Smooth muscle cell (in vitro differentiated cells): ENCODE measurements around the gene SERPINB1. TPM values are rescaled to one million over a fixed set of nuclear protein-coding genes. Genes with fewer than 3 reads are reported as not detected.

Source experiments
- DNase-seq: peaks from one replicate; lab custom pipeline; 2025; ENCODE audit not compliant: unreplicated experiment; lab: John Stamatoyannopoulos, UW
- H2AFZ ChIP-seq: fragments of 200-600 bp; sonication (generic); 2 replicates; pipeline ENCODE4 v1.6.0; 2016; ENCODE audit warnings: antibody characterized with exemption, low read depth, mild to moderate bottlenecking
- H3F3A ChIP-seq: fragments of 200-600 bp; sonication (generic); 2 replicates; pipeline ENCODE4 v1.6.0; 2017; ENCODE audit warnings: antibody characterized with exemption, low read depth
- H3K27ac ChIP-seq: fragments of 200-600 bp; sonication (generic); 2 replicates; pipeline ENCODE4 v1.5.1; 2016; ENCODE audit warnings: low read depth, mild to moderate bottlenecking
- H3K27me3 ChIP-seq: fragments of 200-600 bp; sonication (generic); 2 replicates; pipeline ENCODE4 v1.6.1; 2016; ENCODE audit warnings: low read depth, mild to moderate bottlenecking
- H3K36me3 ChIP-seq: fragments of 200-600 bp; sonication (generic); 2 replicates; pipeline ENCODE4 v1.5.1; 2016; ENCODE audit warnings: low read depth
- H3K4me1 ChIP-seq: fragments of 200-600 bp; sonication (generic); 2 replicates; pipeline ENCODE4 v1.5.1; 2016; ENCODE audit warnings: low read depth
- H3K4me2 ChIP-seq: fragments of 200-600 bp; sonication (generic); 2 replicates; pipeline ENCODE4 v1.6.0; 2016; ENCODE audit warnings: mild to moderate bottlenecking
- H3K4me3 ChIP-seq: fragments of 200-600 bp; sonication (generic); 2 replicates; pipeline ENCODE4 v1.5.1; 2016; ENCODE audit warnings: mild to moderate bottlenecking
- H3K79me2 ChIP-seq: fragments of 200-600 bp; sonication (generic); 2 replicates; pipeline ENCODE4 v1.6.0; 2016; ENCODE audit warnings: low read depth, mild to moderate bottlenecking
- H3K9ac ChIP-seq: fragments of 200-600 bp; sonication (generic); 2 replicates; pipeline ENCODE4 v1.6.0; 2016; ENCODE audit warnings: low read depth
- H3K9me3 ChIP-seq: fragments of 200-600 bp; sonication (generic); replicated peaks from 2 replicates; pipeline ENCODE4 v1.5.1; 2016; ENCODE audit warnings: low read depth
- H4K20me1 ChIP-seq: fragments of 200-600 bp; sonication (generic); 2 replicates; pipeline ENCODE4 v1.6.0; 2016; ENCODE audit warnings: low read depth
- WGBS: methylation state at CpG from one replicate; pipeline ENCODE4 v1.1.7; 2016; ENCODE audit warnings: low lambda C conversion rate; 5-methylcytosine and 5-hydroxymethylcytosine counted together
- polyA plus RNA-seq: library from polyadenylated mRNA; unstranded; fragments of >200 nt; fragmentation: Nextera tagmentation; extraction: Ambion mirVana; gene quantifications from 2 replicates; pipeline ENCODE4 v1.2.1, GENCODE V29; 2016
- total RNA-seq: library from RNA; depleted of rRNA; stranded (reverse); fragments of >200 nt; gene quantifications from 2 replicates; pipeline ENCODE4 v1.2.3, GENCODE V29; 2014
- TF ChIP-seq, protein P1 (sequence below): fragments of 200-600 bp; sonication (generic); IDR thresholded peaks from 2 replicates; pipeline ENCODE4 v1.5.1; 2017; ENCODE audit warnings: borderline replicate concordance, mild to moderate bottlenecking, antibody characterized with exemption; ENCODE audit not compliant: insufficient read depth, poor library complexity, severe bottlenecking

The SERPINB1 gene
- total and polyA plus RNA-seq, 2 experiments from 2014 or later = 10.5 to 17.7 TPM

DNA sequence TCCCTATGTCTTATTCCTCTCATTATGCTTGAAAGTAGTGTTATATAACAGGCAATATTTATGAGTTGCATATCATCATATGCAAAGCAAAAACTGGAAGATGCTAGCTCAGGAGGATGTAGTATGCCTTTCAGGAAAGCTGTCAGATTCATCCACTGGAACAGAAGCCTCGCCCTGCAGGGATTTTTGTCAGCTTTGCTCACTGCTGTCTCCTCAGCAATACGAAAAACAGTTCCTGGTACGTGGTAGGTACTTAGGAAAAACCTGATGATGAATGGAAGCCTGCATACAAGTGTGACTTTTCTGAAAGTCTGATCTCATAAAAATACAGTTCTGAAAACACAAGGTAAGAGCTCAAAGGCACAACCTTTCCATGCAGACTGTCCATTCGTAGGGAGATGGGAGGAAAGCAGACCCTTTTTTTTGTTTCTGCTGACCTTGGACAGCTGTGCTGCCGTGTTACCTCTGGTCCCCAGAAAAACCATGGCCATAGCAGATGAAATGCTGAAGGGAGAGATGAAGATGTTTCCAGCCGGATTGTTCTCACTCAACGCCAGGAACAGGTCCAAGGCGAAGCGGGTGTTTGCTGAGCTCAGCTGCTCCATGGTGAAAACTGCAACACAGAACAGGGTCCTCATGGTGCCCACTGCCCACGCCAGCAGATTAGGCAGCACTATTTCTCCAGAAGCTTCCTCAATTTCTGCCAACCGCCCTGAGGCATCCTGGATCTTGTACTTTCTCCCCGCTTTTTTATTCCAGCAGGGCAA is 1.5 kb downstream of the SERPINB1 start:
- no peaks in the 10 kb centered on the region for H3K9me3 ChIP-seq
- peaks cover 3% of the 10 kb centered on the region for H3K79me2 ChIP-seq
- peaks cover 3% of the 10 kb centered on the region for H3K36me3 ChIP-seq
- 82% methylated on average over 12 of the region's 12 CpGs for WGBS
- DNase-seq = no peak
- TF ChIP-seq, protein P1, sequence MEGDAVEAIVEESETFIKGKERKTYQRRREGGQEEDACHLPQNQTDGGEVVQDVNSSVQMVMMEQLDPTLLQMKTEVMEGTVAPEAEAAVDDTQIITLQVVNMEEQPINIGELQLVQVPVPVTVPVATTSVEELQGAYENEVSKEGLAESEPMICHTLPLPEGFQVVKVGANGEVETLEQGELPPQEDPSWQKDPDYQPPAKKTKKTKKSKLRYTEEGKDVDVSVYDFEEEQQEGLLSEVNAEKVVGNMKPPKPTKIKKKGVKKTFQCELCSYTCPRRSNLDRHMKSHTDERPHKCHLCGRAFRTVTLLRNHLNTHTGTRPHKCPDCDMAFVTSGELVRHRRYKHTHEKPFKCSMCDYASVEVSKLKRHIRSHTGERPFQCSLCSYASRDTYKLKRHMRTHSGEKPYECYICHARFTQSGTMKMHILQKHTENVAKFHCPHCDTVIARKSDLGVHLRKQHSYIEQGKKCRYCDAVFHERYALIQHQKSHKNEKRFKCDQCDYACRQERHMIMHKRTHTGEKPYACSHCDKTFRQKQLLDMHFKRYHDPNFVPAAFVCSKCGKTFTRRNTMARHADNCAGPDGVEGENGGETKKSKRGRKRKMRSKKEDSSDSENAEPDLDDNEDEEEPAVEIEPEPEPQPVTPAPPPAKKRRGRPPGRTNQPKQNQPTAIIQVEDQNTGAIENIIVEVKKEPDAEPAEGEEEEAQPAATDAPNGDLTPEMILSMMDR = no peak
- H3K4me1 ChIP-seq = peaks cover 17% of the 10 kb centered on the region
- H3K27me3 ChIP-seq = no peaks in the 10 kb centered on the region
- H3F3A ChIP-seq = peaks cover 16% of the 10 kb centered on the region
- peak overlapping the region; percentile 86 for H3K4me2 ChIP-seq
- peak overlapping the region; percentile 48 for H3K4me3 ChIP-seq
- no peaks in the 10 kb centered on the region for H4K20me1 ChIP-seq
- H3K9ac ChIP-seq = no peak overlapping the region
- H2AFZ ChIP-seq = no peak overlapping the region
- H3K27ac ChIP-seq = peak overlapping the region; percentile 87

DNA sequence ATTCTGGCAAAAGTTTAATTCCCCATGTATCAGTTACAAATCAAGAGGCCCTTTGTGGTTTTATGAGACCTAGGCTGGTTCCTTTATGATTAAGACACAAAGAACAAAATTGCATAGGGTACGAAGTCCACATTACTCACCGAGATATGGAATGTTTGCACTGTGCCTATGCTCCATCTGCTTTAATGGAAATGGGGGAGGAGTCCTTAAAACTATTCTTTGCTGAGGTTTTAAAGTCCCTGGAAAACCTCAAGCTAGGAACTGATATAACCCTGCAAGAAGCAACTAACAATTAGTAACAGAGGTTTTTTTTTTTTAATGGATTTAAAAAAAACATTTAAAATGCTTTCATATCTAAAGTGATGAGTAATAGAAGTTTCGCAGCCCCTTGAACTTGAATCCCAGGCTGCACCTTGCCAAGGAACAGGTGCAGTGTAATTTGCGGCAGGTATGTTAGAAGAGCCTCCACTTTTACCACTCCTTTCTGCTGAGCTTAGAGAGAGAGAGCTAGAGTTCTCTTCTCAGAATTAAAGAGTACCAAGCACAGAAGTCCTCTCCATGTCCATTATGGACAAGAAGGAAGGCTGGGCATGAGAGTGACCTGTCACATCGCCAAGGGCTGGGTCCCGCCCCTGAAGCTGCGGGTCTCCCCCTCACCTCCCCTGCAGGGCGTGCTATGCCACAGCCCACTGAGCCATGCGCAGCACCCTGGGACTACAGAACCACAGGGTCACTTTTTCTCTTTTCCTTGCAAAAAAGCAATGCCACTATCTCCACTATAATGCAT is 2.3 kb downstream of the SERPINB1 start:
- Histone ChIP-seq H4K20me1 (peaks cover 3% of the 10 kb centered on the region), H3K79me2 (peaks cover 3% of the 10 kb centered on the region), H3K27me3 (no peaks in the 10 kb centered on the region), H3F3A (peaks cover 16% of the 10 kb centered on the region), H3K4me2 (peak overlapping the region; percentile 86), H3K4me3 (peak overlapping the region; percentile 48), H3K9me3 (no peaks in the 10 kb centered on the region), H3K9ac (no peak overlapping the region), H3K4me1 (peaks cover 17% of the 10 kb centered on the region), H2AFZ (no peak overlapping the region), H3K36me3 (peaks cover 11% of the 10 kb centered on the region), H3K27ac (no peak overlapping the region)
- TF ChIP-seq, protein P1 = no peak
- no peak for DNase-seq
- WGBS = 67% methylated on average over 9 of the region's 9 CpGs

DNA sequence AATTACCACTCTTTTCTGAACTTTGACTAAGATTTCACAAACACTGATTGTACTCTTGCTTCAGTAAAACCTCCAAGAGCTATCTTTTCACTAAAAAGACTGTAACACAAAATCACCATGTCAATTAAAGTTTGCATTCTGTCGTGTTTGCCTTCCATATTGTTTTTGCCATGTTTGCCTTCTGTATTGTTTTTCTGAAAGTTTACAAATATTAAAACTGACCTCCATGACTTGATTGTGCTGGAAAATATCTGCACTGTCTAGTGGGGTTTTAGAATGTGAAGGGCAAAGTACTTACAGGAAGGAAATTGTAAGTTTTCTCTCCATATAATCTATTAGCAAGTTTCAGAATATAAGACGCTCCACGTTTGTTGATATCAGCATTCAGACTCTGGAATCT is 3.4 kb downstream of the SERPINB1 start:
- H3K27ac ChIP-seq = no peak overlapping the region
- DNase-seq = no peak
- 94% methylated on average over 3 of the region's 3 CpGs for WGBS

More for the DNA sequence above, 3.4 kb downstream of the SERPINB1 start:
- peaks cover 17% of the 10 kb centered on the region for H3K4me1 ChIP-seq
- H3K36me3 ChIP-seq = peaks cover 12% of the 10 kb centered on the region
- peaks cover 16% of the 10 kb centered on the region for H3F3A ChIP-seq
- H3K27me3 ChIP-seq = no peaks in the 10 kb centered on the region
- H3K4me3 ChIP-seq = peak overlapping the region; percentile 48
- H4K20me1 ChIP-seq = peaks cover 4% of the 10 kb centered on the region
- TF ChIP-seq, protein P1 = no peak
- no peak overlapping the region for H3K9ac ChIP-seq
- peaks cover 3% of the 10 kb centered on the region for H3K79me2 ChIP-seq
- H3K4me2 ChIP-seq = no peak overlapping the region
- H3K9me3 ChIP-seq = no peaks in the 10 kb centered on the region
- no peak overlapping the region for H2AFZ ChIP-seq
